Sigmoid colon (tissue), 7 donors: ENCODE data around the gene CHRNB4. TPM values are rescaled to one million over a fixed set of nuclear protein-coding genes. Genes with fewer than 3 reads are reported as not detected.
A peak's percentile ranks its signal among the peaks of the same experiment; 100 is the strongest.

ENCODE experiments used
- DNase-seq: peaks from one replicate; pipeline ENCODE4 v3.0.0-alpha.2; 2019
- H3K27ac ChIP-seq, 4 donors: fragments of 200-600 bp; sonication (generic); one replicate each; pipeline ENCODE4 v1.5.1; 2016 to 2019; ENCODE audit warnings: mild to moderate bottlenecking in 1 of 4
- H3K27me3 ChIP-seq, 3 donors: fragments of 200-600 bp; sonication (generic); one replicate each; pipeline ENCODE4 v1.5.1; 2019; ENCODE audit warnings: mild to moderate bottlenecking in 1 of 3
- H3K36me3 ChIP-seq, 4 donors: fragments of 200-600 bp; sonication (generic); one replicate each; pipeline ENCODE4 v1.5.1; 2016 to 2019
- H3K4me1 ChIP-seq, 4 donors: fragments of 200-600 bp; sonication (generic); one replicate each; pipeline ENCODE4 v1.5.1; 2017 to 2019
- H3K4me3 ChIP-seq, 4 donors: fragments of 200-600 bp; sonication (generic); one replicate each; pipeline ENCODE4 v1.5.1; 2017 to 2019; ENCODE audit warnings: mild to moderate bottlenecking in 2 of 4, moderate library complexity in 1 of 4
- H3K9me3 ChIP-seq, 4 donors: fragments of 200-600 bp in 3 of 4; sonication (generic) in 3 of 4; one replicate each; pipeline versions ENCODE4 v1.5.1 to v1.6.1; 2013 to 2019
- EP300 ChIP-seq, 4 donors: sonication (generic); formaldehyde crosslinking; IDR thresholded peaks; one replicate each; pipeline ENCODE4 v1.6.1; 2017; ENCODE audit warnings: antibody characterized with exemption in 4 of 4
- POLR2A ChIP-seq, 2 donors: fragments of 450-650 bp; IDR thresholded peaks; one replicate each; pipeline ENCODE4 v1.6.1; 2016; ENCODE audit warnings: antibody characterized with exemption in 2 of 2, mild to moderate bottlenecking in 2 of 2, moderate library complexity in 2 of 2
- POLR2AphosphoS5 ChIP-seq, 4 donors: sonication (generic); formaldehyde crosslinking; IDR thresholded peaks; one replicate each; pipeline ENCODE4 v1.6.1; 2017; ENCODE audit warnings: antibody characterized with exemption in 4 of 4
- WGBS, 2 donors: extraction: QIAGEN DNeasy Blood & Tissue Kit; methylation state at CpG; one replicate each; pipeline ENCODE4 v1.1.7; 2013; 5-methylcytosine and 5-hydroxymethylcytosine counted together
- intact Hi-C: fragments of 100-400 bp; cut with DNase I; formaldehyde crosslinking; loops from one replicate; pipeline ENCODE4 v1.15.1; 2023
- polyA plus RNA-seq, 3 donors: library from polyadenylated mRNA; stranded (reverse); fragments of 200-250 nt; gene quantifications; one replicate each; pipeline ENCODE4 v1.2.3, GENCODE V29; 2013
- total RNA-seq, 4 donors: library from RNA; depleted of rRNA; stranded (reverse); fragments of >200 nt; gene quantifications; one replicate each; pipeline ENCODE4 v1.1.0, GENCODE V29; 2016
- TF ChIP-seq, protein P1 (sequence below), 4 experiments: fragments of 450-650 bp in 3 of 4; fragments of 200-600 bp in 1 of 4; IDR thresholded peaks; one replicate each; pipeline ENCODE4 v1.5.1; 2016 to 2019; ENCODE audit warnings: antibody characterized with exemption in 4 of 4, mild to moderate bottlenecking in 3 of 4, moderate library complexity in 2 of 4
- donor health status: healthy with polysubstance abuse.
- donor health status: Bipolar disorder and iron deficiency.
- donor health status: healthy.

The CHRNB4 gene
- total and polyA plus RNA-seq, 7 donors: 0.33 to 2.5 (median 1.4) TPM; not detected in 2

DNA sequence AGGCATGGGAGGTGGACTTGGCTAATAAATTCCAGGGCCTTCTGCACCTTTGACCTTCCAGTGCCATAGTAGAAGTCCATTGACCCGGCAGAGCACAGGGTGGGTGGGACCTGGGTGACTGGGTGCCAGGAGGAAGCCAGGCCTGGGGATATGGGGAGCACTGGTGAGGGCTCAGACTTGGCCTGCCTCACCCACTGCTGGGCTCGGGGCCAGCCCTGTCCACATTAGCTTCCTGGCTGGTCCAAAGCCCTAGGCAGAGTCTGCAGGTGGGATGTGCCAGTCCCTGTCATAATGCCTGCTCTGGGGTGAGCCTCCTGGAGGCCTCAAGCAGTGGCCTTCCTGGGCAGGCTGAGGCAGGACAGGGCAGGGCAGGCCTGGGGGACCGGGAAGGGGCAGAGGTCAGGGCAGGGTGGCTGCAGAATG lies 38.1 kb upstream of the CHRNB4 start:
- Histone ChIP-seq H3K36me3 (no peaks in the 10 kb centered on the region), H3K4me1 (no peaks in the 10 kb centered on the region), H3K27ac (no peak overlapping the region), H3K27me3 (no peaks in the 10 kb centered on the region), H3K4me3 (no peak overlapping the region), H3K9me3 (no peaks in the 10 kb centered on the region)
- TF ChIP-seq EP300 (IDR thresholded peaks at IDR 0.05) (no peak), POLR2A (IDR thresholded peaks at IDR 0.05) (no peak), POLR2AphosphoS5 (IDR thresholded peaks at IDR 0.05) (no peak)
- TF ChIP-seq, protein P1, sequence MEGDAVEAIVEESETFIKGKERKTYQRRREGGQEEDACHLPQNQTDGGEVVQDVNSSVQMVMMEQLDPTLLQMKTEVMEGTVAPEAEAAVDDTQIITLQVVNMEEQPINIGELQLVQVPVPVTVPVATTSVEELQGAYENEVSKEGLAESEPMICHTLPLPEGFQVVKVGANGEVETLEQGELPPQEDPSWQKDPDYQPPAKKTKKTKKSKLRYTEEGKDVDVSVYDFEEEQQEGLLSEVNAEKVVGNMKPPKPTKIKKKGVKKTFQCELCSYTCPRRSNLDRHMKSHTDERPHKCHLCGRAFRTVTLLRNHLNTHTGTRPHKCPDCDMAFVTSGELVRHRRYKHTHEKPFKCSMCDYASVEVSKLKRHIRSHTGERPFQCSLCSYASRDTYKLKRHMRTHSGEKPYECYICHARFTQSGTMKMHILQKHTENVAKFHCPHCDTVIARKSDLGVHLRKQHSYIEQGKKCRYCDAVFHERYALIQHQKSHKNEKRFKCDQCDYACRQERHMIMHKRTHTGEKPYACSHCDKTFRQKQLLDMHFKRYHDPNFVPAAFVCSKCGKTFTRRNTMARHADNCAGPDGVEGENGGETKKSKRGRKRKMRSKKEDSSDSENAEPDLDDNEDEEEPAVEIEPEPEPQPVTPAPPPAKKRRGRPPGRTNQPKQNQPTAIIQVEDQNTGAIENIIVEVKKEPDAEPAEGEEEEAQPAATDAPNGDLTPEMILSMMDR (IDR thresholded peaks at IDR 0.05): no peak
- no peak for DNase-seq
- intact Hi-C loops: no loop called here
- 37 to 71% methylated on average over 3 of the region's 3 CpGs for WGBS, 2 donors

DNA sequence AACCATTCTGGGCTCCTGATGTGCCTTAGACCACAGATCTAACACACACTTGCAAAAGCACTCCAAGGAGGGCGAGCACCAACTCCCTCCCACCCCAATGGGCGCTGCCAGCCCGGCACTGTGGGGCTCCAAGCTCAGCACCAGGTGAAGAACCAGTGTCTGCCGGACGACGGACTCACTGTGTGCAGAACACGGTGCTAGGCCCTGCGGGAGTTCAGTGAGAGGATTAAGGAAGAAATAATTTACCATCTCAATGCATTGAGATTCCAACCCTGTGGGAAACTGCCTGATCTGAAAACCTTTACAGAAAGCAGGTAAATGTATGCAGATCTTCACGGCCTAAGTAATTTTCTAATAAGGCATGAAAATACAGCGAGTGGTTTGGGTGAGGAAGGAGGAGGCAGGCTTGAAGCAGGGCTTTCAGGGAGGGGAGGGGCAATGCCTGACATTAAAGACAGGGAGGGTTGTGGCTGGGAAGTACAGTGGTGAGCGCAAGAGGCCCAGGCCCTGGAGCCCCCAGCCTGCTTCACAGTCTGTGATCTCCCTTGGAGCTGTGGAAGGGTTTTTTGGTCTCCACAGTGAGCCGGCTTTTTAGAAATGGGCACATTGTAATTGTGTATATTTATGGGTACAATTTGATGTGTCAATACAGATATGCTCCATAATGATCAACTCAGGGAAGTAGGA lies 35.6 kb upstream of the CHRNB4 start:
- H3K27me3 ChIP-seq: no peaks in the 10 kb centered on the region
- H3K27ac ChIP-seq: no peak overlapping the region
- TF ChIP-seq EP300 (IDR thresholded peaks at IDR 0.05) (no peak), POLR2AphosphoS5 (IDR thresholded peaks at IDR 0.05) (no peak), POLR2A (IDR thresholded peaks at IDR 0.05) (no peak)
- TF ChIP-seq, protein P1 (IDR thresholded peaks at IDR 0.05): no peak
- intact Hi-C loops: no loop called here
- H3K4me3 ChIP-seq: no peak overlapping the region
- peak; percentile 38 for DNase-seq
- no peaks in the 10 kb centered on the region for H3K36me3 ChIP-seq
- peaks cover 0 to 7% (median 2%) of the 10 kb centered on the region in 4 donors for H3K4me1 ChIP-seq
- peaks cover 0 to 3% (median 0%) of the 10 kb centered on the region in 4 donors for H3K9me3 ChIP-seq
- WGBS, 2 donors: 92% methylated on average over 12 of the region's 12 CpGs

DNA sequence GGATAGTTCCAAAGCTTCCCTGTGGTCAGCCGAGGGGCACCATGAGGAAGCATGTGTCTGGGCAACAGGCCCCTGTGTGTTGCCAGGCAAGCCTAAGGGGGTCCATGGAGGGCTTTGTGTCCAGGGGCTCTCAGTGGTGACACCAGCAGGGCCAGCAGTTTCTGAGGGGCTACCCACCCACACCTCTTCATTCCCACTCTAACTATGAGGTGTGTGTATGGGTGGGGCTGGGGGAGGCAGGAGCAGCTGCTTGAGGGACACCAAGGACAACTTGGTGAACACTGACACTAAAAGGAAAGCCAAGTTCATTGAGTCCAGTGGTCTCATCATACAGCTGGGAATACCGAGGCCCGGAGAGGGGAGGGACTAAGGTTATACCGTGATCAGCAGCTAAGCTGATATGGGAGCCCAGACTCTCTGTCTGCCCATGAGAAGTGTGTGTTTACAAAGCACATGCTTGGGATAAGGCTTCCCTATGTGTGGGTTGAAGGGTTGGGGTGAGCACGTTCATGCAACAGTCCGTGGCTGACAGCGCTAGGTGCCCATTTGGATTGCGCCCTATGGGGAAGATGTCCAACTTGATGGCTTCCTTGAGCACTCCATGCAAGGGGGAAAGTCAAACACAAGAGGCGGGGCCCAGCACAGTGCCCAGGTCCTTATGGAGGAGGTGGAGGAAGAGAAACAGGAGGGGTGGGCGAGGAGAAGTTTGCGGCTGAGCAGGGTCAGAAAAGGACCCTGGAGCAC lies 34.8 kb upstream of the CHRNB4 start:
- intact Hi-C loops: no loop called here
- DNase-seq: peak; percentile 46
- no peak overlapping the region for H3K4me3 ChIP-seq
- WGBS, 2 donors: 90 to 94% methylated on average over 11 of the region's 11 CpGs
- TF ChIP-seq POLR2A (IDR thresholded peaks at IDR 0.05) (no peak), POLR2AphosphoS5 (IDR thresholded peaks at IDR 0.05) (no peak), EP300 (IDR thresholded peaks at IDR 0.05) (no peak)
- TF ChIP-seq, protein P1 (IDR thresholded peaks at IDR 0.05): no peak
- H3K9me3 ChIP-seq: peaks cover 0 to 3% (median 0%) of the 10 kb centered on the region in 4 donors
- H3K4me1 ChIP-seq: peaks cover 0 to 7% (median 2%) of the 10 kb centered on the region in 4 donors
- no peak overlapping the region for H3K27ac ChIP-seq
- no peaks in the 10 kb centered on the region for H3K27me3 ChIP-seq
- H3K36me3 ChIP-seq: no peaks in the 10 kb centered on the region

DNA sequence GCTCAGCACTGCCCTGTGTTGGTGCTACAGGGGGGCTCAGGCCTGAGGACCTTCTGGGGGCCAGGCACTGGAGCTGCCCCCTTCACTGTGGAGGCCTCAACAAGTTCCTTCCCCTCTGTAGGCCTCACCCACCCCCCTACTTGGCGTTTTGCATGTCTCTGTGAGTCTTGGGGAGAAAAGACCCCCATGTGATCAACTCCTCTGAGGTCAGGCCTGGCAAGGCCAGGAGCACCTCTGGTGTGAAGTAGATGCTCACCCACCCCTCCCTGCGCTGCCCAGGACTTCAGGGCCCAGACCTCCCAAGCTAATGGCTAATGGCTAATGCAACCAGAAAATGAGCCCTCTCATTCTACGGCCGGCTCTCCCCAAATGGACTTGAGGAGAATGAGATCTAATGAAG lies 34.2 kb upstream of the CHRNB4 start:
- peaks cover 0 to 3% (median 0%) of the 10 kb centered on the region in 4 donors for H3K9me3 ChIP-seq
- peak; percentile 20 for DNase-seq
- no peak for TF ChIP-seq POLR2AphosphoS5 (IDR thresholded peaks at IDR 0.05)
- no peak for TF ChIP-seq POLR2A (IDR thresholded peaks at IDR 0.05)
- no peaks in the 10 kb centered on the region for H3K27me3 ChIP-seq
- no peak overlapping the region for H3K27ac ChIP-seq
- H3K36me3 ChIP-seq: no peaks in the 10 kb centered on the region
- H3K4me1 ChIP-seq: peaks cover 0 to 7% (median 2%) of the 10 kb centered on the region in 4 donors
- intact Hi-C loops: no loop called here
- WGBS, 2 donors: 92 to 95% methylated on average over 4 of the region's 4 CpGs
- H3K4me3 ChIP-seq: no peak overlapping the region

DNA sequence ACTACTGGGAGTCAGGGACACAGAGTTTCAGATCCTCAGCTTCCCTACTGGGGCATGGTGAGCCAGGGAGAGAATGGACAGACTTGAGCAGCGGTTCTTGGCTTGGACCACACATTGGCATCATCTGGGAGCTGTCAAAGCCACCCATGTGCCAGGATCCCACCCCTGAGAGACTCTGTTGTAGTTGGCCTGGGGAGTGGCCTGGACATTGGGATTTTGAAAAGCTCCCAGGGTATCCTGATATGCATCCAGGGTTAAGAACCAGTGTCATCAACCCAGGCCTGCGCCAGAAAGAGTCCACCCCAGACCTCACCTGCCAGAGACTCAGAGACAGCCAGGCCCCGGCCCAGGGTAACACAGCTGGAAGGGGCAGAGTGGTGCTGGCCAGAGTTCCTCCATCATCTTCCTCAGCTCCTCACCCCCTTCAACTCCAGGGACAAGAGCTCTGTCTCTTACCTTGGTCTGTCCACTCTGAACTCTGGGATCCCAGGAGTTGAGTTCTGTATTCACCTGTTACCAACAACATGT lies 33.0 kb upstream of the CHRNB4 start:
- WGBS, 2 donors: 94 to 96% methylated on average over 3 of the region's 3 CpGs
- intact Hi-C loops: no loop called here
- H3K27ac ChIP-seq: no peak overlapping the region
- H3K36me3 ChIP-seq: no peaks in the 10 kb centered on the region
- no peak overlapping the region for H3K4me3 ChIP-seq
- peaks cover 0 to 7% (median 2%) of the 10 kb centered on the region in 4 donors for H3K4me1 ChIP-seq
- peaks cover 0 to 3% (median 0%) of the 10 kb centered on the region in 4 donors for H3K9me3 ChIP-seq
- no peak for DNase-seq
- TF ChIP-seq POLR2A (IDR thresholded peaks at IDR 0.05) (no peak), EP300 (IDR thresholded peaks at IDR 0.05) (no peak), POLR2AphosphoS5 (IDR thresholded peaks at IDR 0.05) (no peak)
- TF ChIP-seq, protein P1 (IDR thresholded peaks at IDR 0.05): no peak
- no peaks in the 10 kb centered on the region for H3K27me3 ChIP-seq
